IMR-90 (cell line): ENCODE results near the gene SLC19A1. TPM values are rescaled to one million over a fixed set of nuclear protein-coding genes. Genes with fewer than 3 reads are reported as not detected.

ENCODE experiments used
- ATAC-seq: fragments of 200-7000 bp; cut with Tn5 transposase; 2 replicates; pipeline ENCODE4 v1.9.1; 2020; ENCODE audit warnings: low read depth, mild to moderate bottlenecking, moderate library complexity
- BruUV-seq: library from RNA; stranded (reverse); fragments of 400-500 nt; replicated peaks from 2 replicates; lab custom pipeline; 2021; lab: Mats Ljungman, UMichigan
- CTCF ChIA-PET: fragments of 300-600 bp; formaldehyde crosslinking; extraction: SDS; loops from one replicate; lab custom pipeline; 2021; ENCODE audit warnings: antibody characterized with exemption; lab: Yijun Ruan, JAX
- POLR2A ChIA-PET: fragments of 300-600 bp; sonication (Branson Sonifier 250); formaldehyde crosslinking; loops from one replicate; lab custom pipeline; 2022; ENCODE audit warnings: antibody characterized with exemption; ENCODE audit not compliant: unreplicated experiment; lab: Charles Lee
- DNase-seq: peaks from one replicate; pipeline ENCODE4 v3.0.0; 2013
- H2AFZ ChIP-seq: replicated peaks from 2 replicates; pipeline ENCODE3; 2013; ENCODE audit warnings: low read length, mild to moderate bottlenecking; ENCODE audit not compliant: poor library complexity
- H2AK5ac ChIP-seq: 2 replicates; pipeline ENCODE4 v1.6.1; 2013; ENCODE audit warnings: low read depth, low read length, inconsistent platforms
- H2AK9ac ChIP-seq: replicated peaks from 2 replicates; pipeline ENCODE3; 2013; ENCODE audit warnings: mild to moderate bottlenecking, low read depth, low read length, moderate library complexity; ENCODE audit not compliant: poor library complexity
- H2BK120ac ChIP-seq: 2 replicates; pipeline ENCODE4 v1.6.1; 2013; ENCODE audit warnings: low read depth, low read length, inconsistent platforms
- H2BK15ac ChIP-seq: 3 replicates; pipeline ENCODE4 v1.6.1; 2013; ENCODE audit warnings: low read depth, low read length, inconsistent platforms
- H2BK20ac ChIP-seq: 2 replicates; pipeline ENCODE4 v1.6.1; 2013; ENCODE audit warnings: low read depth, mild to moderate bottlenecking, inconsistent platforms, low read length, moderate library complexity
- H2BK5ac ChIP-seq: 2 replicates; pipeline ENCODE4 v1.6.1; 2013; ENCODE audit warnings: mild to moderate bottlenecking, low read depth, low read length, inconsistent platforms; ENCODE audit not compliant: poor library complexity, severe bottlenecking
- H3K14ac ChIP-seq: replicated peaks from 2 replicates; pipeline ENCODE4 v1.6.1; 2013; ENCODE audit warnings: low read depth, low read length, inconsistent platforms
- H3K18ac ChIP-seq: 2 replicates; pipeline ENCODE4 v1.6.1; 2013; ENCODE audit warnings: low read depth, low read length, control low read depth
- H3K23ac ChIP-seq: 2 replicates; pipeline ENCODE4 v1.6.1; 2013; ENCODE audit warnings: low read depth, low read length, inconsistent platforms
- H3K27ac ChIP-seq: 2 replicates; pipeline ENCODE4 v1.5.1; 2013; ENCODE audit warnings: mild to moderate bottlenecking, control low read depth, low read length; ENCODE audit not compliant: insufficient read depth
- H3K27me3 ChIP-seq: 2 replicates; pipeline ENCODE4 v1.6.1; 2013; ENCODE audit warnings: low read length; ENCODE audit not compliant: control insufficient read depth, insufficient read depth
- H3K36me3 ChIP-seq: 2 replicates; pipeline ENCODE4 v1.6.1; 2013; ENCODE audit warnings: low read length, mixed read lengths; ENCODE audit not compliant: control insufficient read depth, insufficient read depth
- H3K4ac ChIP-seq: 2 replicates; pipeline ENCODE4 v1.6.1; 2013; ENCODE audit warnings: low read depth, low read length, inconsistent platforms
- H3K4me1 ChIP-seq: 2 replicates; pipeline ENCODE4 v1.6.1; 2013; ENCODE audit warnings: low read length, mixed read lengths; ENCODE audit not compliant: control insufficient read depth, insufficient read depth
- H3K4me2 ChIP-seq: 2 replicates; pipeline ENCODE4 v1.6.1; 2013; ENCODE audit warnings: low read depth, mild to moderate bottlenecking, control low read depth, low read length, moderate library complexity
- H3K4me3 ChIP-seq: 2 replicates; pipeline ENCODE4 v1.5.1; 2013; ENCODE audit warnings: low read depth, mild to moderate bottlenecking, control low read depth, low read length, moderate library complexity; ENCODE audit not compliant: insufficient read depth
- H3K56ac ChIP-seq: 2 replicates; pipeline ENCODE4 v1.6.1; 2013; ENCODE audit warnings: low read length, inconsistent platforms; ENCODE audit not compliant: insufficient read depth; ENCODE audit errors: extremely low read depth
- H3K79me1 ChIP-seq, 2 experiments: 2 replicates each; pipeline ENCODE4 v1.6.1; 2013; ENCODE audit warnings: low read length in 2 of 2, inconsistent platforms in 1 of 2, low read depth in 1 of 2
- H3K9ac ChIP-seq: 2 replicates; pipeline ENCODE4 v1.6.1; 2013; ENCODE audit warnings: low read depth, low read length, control low read depth
- H3K9me1 ChIP-seq: 2 replicates; pipeline ENCODE4 v1.6.1; 2013; ENCODE audit warnings: low read length, inconsistent platforms; ENCODE audit not compliant: insufficient read depth
- H3K9me3 ChIP-seq: 2 replicates; pipeline ENCODE4 v1.6.1; 2013; ENCODE audit warnings: low read length; ENCODE audit not compliant: control insufficient read depth, insufficient read depth
- H4K20me1 ChIP-seq: 2 replicates; pipeline ENCODE4 v1.6.1; 2013; ENCODE audit warnings: low read length, inconsistent platforms; ENCODE audit not compliant: insufficient read depth
- H4K5ac ChIP-seq: 2 replicates; pipeline ENCODE4 v1.6.1; 2013; ENCODE audit warnings: mild to moderate bottlenecking, low read depth, low read length, control low read depth
- H4K8ac ChIP-seq, 2 experiments: 2 replicates each; pipeline ENCODE4 v1.6.1; 2013; ENCODE audit warnings: low read depth in 2 of 2, low read length in 2 of 2, control low read depth in 1 of 2, inconsistent platforms in 1 of 2
- H4K91ac ChIP-seq: 2 replicates; pipeline ENCODE4 v1.6.1; 2013; ENCODE audit warnings: low read depth, low read length, inconsistent platforms; ENCODE audit not compliant: insufficient read depth
- NFE2L2 ChIP-seq: fragments of 150-350 bp; IDR thresholded peaks from 2 replicates; pipeline ENCODE4 v1.6.1; 2016; ENCODE audit warnings: low read depth, mild to moderate bottlenecking, low read length
- POLR2A ChIP-seq: IDR thresholded peaks from 2 replicates; pipeline ENCODE4 v1.6.1; 2012; ENCODE audit warnings: mild to moderate bottlenecking, low read depth, low read length
- WGBS, 2 experiments: methylation state at CpG; one replicate each; pipeline versions ENCODE4 v1.1.5 to v1.1.7; 2013; ENCODE audit warnings: missing lambda C conversion rate in 2 of 2; ENCODE audit not compliant: insufficient read length in 1 of 2; ENCODE audit errors: extremely low coverage in 2 of 2; 5-methylcytosine and 5-hydroxymethylcytosine counted together
- dilution Hi-C: fragments of 300-500 bp; cut with HindIII; formaldehyde crosslinking; loops from one replicate; pipeline ENCODE4 v1.14.3; 2018; ENCODE audit warnings: low sequenced_read_pairs; ENCODE audit not compliant: unreplicated experiment
- in situ Hi-C: fragments of 300-500 bp; cut with MboI; formaldehyde crosslinking; loops from 3 replicates; pipeline ENCODE4 v1.14.3; 2019; ENCODE audit warnings: low sequenced_read_pairs, inconsistent platforms, mixed read lengths
- intact Hi-C: fragments of 100-400 bp; cut with micrococcal nuclease; formaldehyde crosslinking; loops from 2 replicates; pipeline ENCODE4 v1.10.0; 2022
- polyA plus RNA-seq, 3 experiments: library from polyadenylated mRNA; depleted of rRNA; stranded (reverse); fragments of >200 nt; gene quantifications; 2 replicates each; pipeline ENCODE4 v1.2.3, GENCODE V29; 2012; ENCODE audit warnings: low replicate concordance in 1 of 3
- total RNA-seq: library from RNA; depleted of rRNA; stranded (reverse); fragments of >200 nt; gene quantifications from 2 replicates; pipeline ENCODE4 v1.2.3, GENCODE V29; 2012
- TF ChIP-seq, protein P1 (sequence below): fragments of 150-350 bp; IDR thresholded peaks from 2 replicates; pipeline ENCODE4 v1.6.1; 2017; ENCODE audit warnings: mild to moderate bottlenecking, antibody characterized with exemption, low read length, low read depth

Gene SLC19A1
- total and polyA plus RNA-seq, 2 of the 4 experiments (the other 2 are of a cell fraction): 2.2 to 16.2 TPM

DNA sequence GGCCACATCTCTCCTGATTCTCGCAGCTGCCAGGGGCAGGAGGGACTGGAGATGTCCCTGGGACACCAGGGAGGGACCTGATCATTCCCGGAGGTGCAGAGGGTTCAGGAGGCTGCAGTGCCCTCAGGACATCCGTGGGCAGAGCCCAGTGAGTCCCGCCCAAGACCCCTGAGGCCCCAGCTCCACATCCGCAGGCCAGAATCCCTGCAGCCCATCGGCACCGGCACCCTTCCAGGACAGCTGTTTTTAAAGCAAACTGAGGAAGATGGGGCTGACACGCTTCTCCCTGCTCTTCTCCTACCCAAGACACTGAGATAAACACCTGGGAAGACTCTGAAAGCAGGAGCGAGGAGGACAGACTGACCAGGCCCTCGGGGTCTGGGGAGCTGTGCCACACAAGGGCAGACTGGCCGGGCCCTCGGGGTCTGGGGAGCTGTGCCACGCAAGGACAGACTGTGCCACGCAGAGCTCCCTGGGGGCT, 25.5 kb downstream of the SLC19A1 start:
- Histone ChIP-seq H3K27ac (no peak overlapping the region), H3K4ac (no peak overlapping the region), H2BK120ac (no peak overlapping the region), H3K4me2 (no peak overlapping the region), H3K4me1 (no peaks in the 10 kb centered on the region), H3K79me1 (peaks cover 5 to 6% of the 10 kb centered on the region in 2 experiments; a peak in 2 of 4 replicates), H4K20me1 (peaks cover 12% of the 10 kb centered on the region), H2AK5ac (no peak overlapping the region), H2BK5ac (no peak overlapping the region), H3K14ac (no peak overlapping the region), H3K36me3 (peaks cover 23% of the 10 kb centered on the region), H3K9me3 (peaks cover 14% of the 10 kb centered on the region), H2AFZ (no peak overlapping the region), H2BK15ac (no peak overlapping the region), H3K9me1 (no peaks in the 10 kb centered on the region; the same call in 1 of the 2 replicates), H2AK9ac (no peak overlapping the region), H3K9ac (no peak overlapping the region), H4K5ac (no peak overlapping the region), H3K4me3 (no peak overlapping the region), H2BK20ac (no peak overlapping the region), H4K91ac (no peak overlapping the region), H3K18ac (no peak overlapping the region), H3K23ac (no peak overlapping the region), H3K56ac (no peak overlapping the region), H3K27me3 (no peaks in the 10 kb centered on the region), H4K8ac (no peak overlapping the region)
- no TSS peak for BruUV-seq
- TF ChIP-seq NFE2L2: no peak
- TF ChIP-seq POLR2A: no peak
- TF ChIP-seq, protein P1, sequence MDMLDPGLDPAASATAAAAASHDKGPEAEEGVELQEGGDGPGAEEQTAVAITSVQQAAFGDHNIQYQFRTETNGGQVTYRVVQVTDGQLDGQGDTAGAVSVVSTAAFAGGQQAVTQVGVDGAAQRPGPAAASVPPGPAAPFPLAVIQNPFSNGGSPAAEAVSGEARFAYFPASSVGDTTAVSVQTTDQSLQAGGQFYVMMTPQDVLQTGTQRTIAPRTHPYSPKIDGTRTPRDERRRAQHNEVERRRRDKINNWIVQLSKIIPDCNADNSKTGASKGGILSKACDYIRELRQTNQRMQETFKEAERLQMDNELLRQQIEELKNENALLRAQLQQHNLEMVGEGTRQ: no peak
- dilution Hi-C loops: no loop called here
- in situ Hi-C loops: no loop called here
- no peak for ATAC-seq
- 93% methylated on average over 11 of the region's 14 CpGs; no CpG with 5 or more reads in 1 of the 2 experiments for WGBS, 2 experiments
- POLR2A ChIA-PET: no interaction called here
- intact Hi-C loops: no loop called here
- CTCF ChIA-PET: no interaction called here
- no peak for DNase-seq
